ENCODE results near the gene ARMH4. TPM values are rescaled to one million over a fixed set of nuclear protein-coding genes. Genes with fewer than 3 reads are reported as not detected.

The ARMH4 gene
- total RNA-seq, 4 donors from 2014 or later, result 2.1 to 6.6 (median 3.3) TPM

- TF ChIP-seq, protein P1, sequence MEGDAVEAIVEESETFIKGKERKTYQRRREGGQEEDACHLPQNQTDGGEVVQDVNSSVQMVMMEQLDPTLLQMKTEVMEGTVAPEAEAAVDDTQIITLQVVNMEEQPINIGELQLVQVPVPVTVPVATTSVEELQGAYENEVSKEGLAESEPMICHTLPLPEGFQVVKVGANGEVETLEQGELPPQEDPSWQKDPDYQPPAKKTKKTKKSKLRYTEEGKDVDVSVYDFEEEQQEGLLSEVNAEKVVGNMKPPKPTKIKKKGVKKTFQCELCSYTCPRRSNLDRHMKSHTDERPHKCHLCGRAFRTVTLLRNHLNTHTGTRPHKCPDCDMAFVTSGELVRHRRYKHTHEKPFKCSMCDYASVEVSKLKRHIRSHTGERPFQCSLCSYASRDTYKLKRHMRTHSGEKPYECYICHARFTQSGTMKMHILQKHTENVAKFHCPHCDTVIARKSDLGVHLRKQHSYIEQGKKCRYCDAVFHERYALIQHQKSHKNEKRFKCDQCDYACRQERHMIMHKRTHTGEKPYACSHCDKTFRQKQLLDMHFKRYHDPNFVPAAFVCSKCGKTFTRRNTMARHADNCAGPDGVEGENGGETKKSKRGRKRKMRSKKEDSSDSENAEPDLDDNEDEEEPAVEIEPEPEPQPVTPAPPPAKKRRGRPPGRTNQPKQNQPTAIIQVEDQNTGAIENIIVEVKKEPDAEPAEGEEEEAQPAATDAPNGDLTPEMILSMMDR (IDR thresholded peaks at IDR 0.05; ENCODE audit: low read depth), result no peak
These were observed 10.1 kb downstream of the ARMH4 start for GRCh38 chr14:58141893-58142292.

- TF ChIP-seq, protein P1 (IDR thresholded peaks at IDR 0.05; ENCODE audit: low read depth), result no peak
These were observed 13.1 kb downstream of the ARMH4 start for GRCh38 chr14:58138714-58139482.

DNA sequence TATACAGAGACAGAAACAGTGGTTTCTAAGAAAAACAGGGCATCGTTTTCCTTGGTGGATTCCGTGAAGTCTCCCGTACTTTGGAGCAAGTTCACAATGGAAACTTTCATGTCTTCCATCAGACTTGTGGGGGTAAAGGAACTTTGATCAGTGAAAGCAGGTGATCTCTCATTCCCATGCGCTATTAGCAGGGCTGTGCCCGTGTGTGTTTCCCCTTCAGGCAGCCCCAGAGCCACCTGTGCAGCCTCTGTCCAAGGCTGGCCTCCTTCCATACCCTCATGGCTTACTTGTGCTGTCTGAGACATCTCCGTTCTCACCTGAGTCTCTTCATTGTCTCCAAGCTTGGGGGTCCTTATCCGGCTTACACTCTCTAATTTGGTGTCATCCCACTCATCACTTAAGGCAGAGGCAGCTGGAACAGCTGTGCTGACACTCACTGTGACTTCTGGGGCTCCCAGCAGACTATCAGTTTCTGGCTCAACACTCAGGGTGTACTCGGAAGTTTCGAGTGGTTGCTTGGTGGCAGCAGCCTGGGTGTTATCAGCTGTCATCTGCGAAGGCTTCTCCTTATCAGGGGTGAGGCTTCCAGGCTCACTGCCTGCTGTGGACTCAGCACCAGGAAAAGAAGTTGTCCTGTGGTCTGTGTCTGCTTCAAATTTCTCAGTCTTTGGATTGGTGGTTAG, 13.8 kb downstream of the ARMH4 start:
- TF ChIP-seq, protein P1 (IDR thresholded peaks at IDR 0.05; ENCODE audit: low read depth), result no peak

DNA sequence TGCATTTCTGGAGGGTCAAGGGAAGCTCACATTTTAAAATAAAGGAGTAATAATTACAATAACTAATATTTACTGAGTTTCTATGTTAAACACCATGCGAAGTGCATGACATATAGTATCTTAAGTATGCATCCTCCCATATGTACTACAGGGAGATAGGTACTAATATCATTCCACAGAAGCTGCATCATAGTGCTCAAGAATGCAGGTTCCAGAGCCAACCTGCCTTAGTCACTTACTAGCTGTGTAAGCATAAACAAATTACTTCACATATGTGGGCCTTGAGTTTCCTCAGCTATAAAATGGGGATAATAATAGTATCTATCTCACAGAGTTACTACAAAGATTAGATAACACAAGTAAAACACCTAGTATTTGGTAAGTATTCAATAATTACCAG, 18.3 kb downstream of the ARMH4 start:
- TF ChIP-seq, protein P1 (IDR thresholded peaks at IDR 0.05; ENCODE audit: low read depth), result no peak

- TF ChIP-seq, protein P1 (IDR thresholded peaks at IDR 0.05; ENCODE audit: low read depth), result no peak
These were observed 20.6 kb downstream of the ARMH4 start for GRCh38 chr14:58131386-58131785.

- TF ChIP-seq, protein P1 (IDR thresholded peaks at IDR 0.05; ENCODE audit: low read depth), result no peak
These were observed 21.8 kb downstream of the ARMH4 start for GRCh38 chr14:58130116-58130782.

GRCh38 chr14:58129208-58129607, 22.8 kb downstream of the ARMH4 start:
- TF ChIP-seq, protein P1 (IDR thresholded peaks at IDR 0.05; ENCODE audit: low read depth), result no peak
